Motor neuron (in vitro differentiated cells): Measurements from ENCODE around the gene BTF3L4. TPM values are rescaled to one million over a fixed set of nuclear protein-coding genes. Genes with fewer than 3 reads are reported as not detected.
"Not testable (repeated sequence)": the region's sequence is repeated elsewhere in the genome, so short reads cannot be mapped to it uniquely, and the experiment has no call there.

Experiments used
- ATAC-seq, 8 experiments: fragments of 200-7000 bp; cut with Tn5 transposase; replicated peaks in 6 of 8; 2 replicates each; pipeline ENCODE4 v1.8.0; 2021; ENCODE audit warnings: mild to moderate bottlenecking in 8 of 8, moderate library complexity in 8 of 8
- H3K27ac ChIP-seq, 2 donors: fragments of 250-450 bp; sonication (Bioruptor Pico); 2 replicates each; pipeline ENCODE4 v1.9.0; 2021; ENCODE audit warnings: antibody characterized with exemption in 2 of 2, mild to moderate bottlenecking in 2 of 2, moderate library complexity in 1 of 2
- H3K4me1 ChIP-seq, 2 donors: fragments of 250-450 bp; sonication (Bioruptor Pico); replicated peaks in 1 of 2; 2 replicates each; pipeline ENCODE4 v1.6.1; 2021; ENCODE audit warnings: antibody characterized with exemption in 2 of 2, mild to moderate bottlenecking in 2 of 2, moderate library complexity in 1 of 2
- H3K4me3 ChIP-seq, 5 donors: fragments of 250-450 bp; sonication (Bioruptor Pico); 2 replicates each; pipeline ENCODE4 v1.9.0; 2021; ENCODE audit warnings: antibody characterized with exemption in 5 of 5, mild to moderate bottlenecking in 5 of 5, moderate library complexity in 4 of 5
- WGBS, 10 experiments: fragments of 450-650 bp; shearing (Covaris generic); methylation state at CpG; one replicate each; pipeline ENCODE4 v1.0.0; 2022; 5-methylcytosine and 5-hydroxymethylcytosine counted together
- in situ Hi-C, 9 experiments: fragments of 400-800 bp; cut with MboI; loops; one replicate each; pipeline ENCODE4 v1.15.0; 2021; ENCODE audit warnings: low sequenced_read_pairs in 9 of 9, low pct_unique_long_range_greater_than_20kb in 2 of 9; ENCODE audit not compliant: unreplicated experiment in 9 of 9
- total RNA-seq, 8 experiments: library from RNA; unstranded; fragments of 300-600 nt; gene quantifications; 2 replicates each; pipeline versions ENCODE4 v1.2.3 to v1.2.4, GENCODE V29; 2022

Gene BTF3L4
- total RNA-seq, 8 experiments from 2014 or later, result 35.4 to 266 (median 173) TPM

- WGBS, 10 experiments, result 0 to 100% (median 89%) methylated on average over 1 to 5 of the region's 5 CpGs; no CpG with 5 or more reads in 2 of the 10 experiments
- Histone ChIP-seq H3K4me1 (peaks cover 5 to 9% of the 10 kb centered on the region in 2 donors), H3K4me3 (no peak overlapping the region), H3K27ac (no peak overlapping the region)
- no peak for ATAC-seq
- in situ Hi-C loops, result no loop called here
Measured at GRCh38 chr1:52037402-52037814, 18.7 kb upstream of the BTF3L4 start.

GRCh38 chr1:52037909-52038308, 18.2 kb upstream of the BTF3L4 start:
- peaks cover 5 to 9% of the 10 kb centered on the region in 2 donors for H3K4me1 ChIP-seq
- H3K4me3 ChIP-seq, result no peak overlapping the region
- WGBS, 10 experiments, result 60 to 100% (median 100%) methylated on average over 1 of the region's 1 CpG; no CpG with 5 or more reads in 4 of the 10 experiments
- in situ Hi-C loops, result no loop called here
- no peak overlapping the region for H3K27ac ChIP-seq
- no peak for ATAC-seq

- H3K27ac ChIP-seq, result no peak overlapping the region
- WGBS, 10 experiments, result 79 to 100% (median 96%) methylated on average over 3 to 4 of the region's 4 CpGs; no CpG with 5 or more reads in 1 of the 10 experiments
- in situ Hi-C loops, result no loop called here
- H3K4me1 ChIP-seq, result no peaks in the 10 kb centered on the region
- ATAC-seq, result no peak
- no peak overlapping the region for H3K4me3 ChIP-seq
Measured at GRCh38 chr1:52041551-52042185, 14.4 kb upstream of the BTF3L4 start.

DNA sequence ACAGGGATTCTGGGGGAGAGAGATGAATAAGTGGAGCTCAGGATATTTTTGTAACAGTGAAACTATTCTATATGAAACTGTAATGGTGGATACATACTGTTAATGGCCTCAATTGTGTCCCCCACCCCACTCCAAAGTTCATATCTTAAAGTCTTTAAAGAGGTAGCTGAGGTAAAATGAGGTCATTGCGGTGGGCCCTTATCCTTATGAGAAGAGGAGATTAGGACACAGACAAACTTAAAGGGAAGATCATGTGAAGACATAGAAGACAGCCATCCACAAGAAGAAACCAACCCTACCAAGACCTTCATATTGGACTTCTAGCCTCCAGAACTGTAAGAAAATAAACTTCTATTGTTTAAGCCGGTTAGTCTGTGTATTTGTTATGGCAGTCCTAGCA, 10.9 kb upstream of the BTF3L4 start:
- Histone ChIP-seq H3K4me3 (no peak overlapping the region), H3K4me1 (no peaks in the 10 kb centered on the region), H3K27ac (no peak overlapping the region)
- 79 to 100% (median 100%) methylated on average over 1 to 2 of the region's 2 CpGs for WGBS, 10 experiments
- in situ Hi-C loops, result no loop called here
- ATAC-seq, result no peak

DNA sequence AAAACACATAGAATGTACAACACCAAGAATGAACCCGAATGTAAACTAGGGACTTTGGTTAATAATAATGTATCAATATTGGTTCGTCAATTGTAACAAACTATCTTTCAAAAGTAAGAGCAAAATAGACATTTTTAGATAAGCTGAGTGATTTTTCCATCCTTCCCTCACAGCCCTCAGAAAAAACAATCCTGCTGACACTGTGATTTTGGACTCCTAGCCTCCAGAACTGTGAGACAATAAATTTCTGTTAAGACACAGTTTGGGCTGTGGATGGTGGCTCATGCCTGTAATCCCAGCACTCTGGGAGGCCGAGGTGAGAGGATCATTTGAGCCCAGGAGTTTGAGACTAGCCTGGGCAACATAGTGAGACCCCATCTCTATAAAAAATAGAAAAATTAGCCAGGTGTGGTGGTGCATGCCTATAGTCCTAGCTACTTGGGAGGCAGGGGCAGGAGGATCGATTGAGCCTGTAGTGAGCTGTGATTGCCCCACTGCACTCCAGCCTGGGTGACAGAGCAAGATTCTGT, 10.4 kb upstream of the BTF3L4 start:
- WGBS, 10 experiments, result 60 to 100% (median 92%) methylated on average over 1 to 4 of the region's 4 CpGs

DNA sequence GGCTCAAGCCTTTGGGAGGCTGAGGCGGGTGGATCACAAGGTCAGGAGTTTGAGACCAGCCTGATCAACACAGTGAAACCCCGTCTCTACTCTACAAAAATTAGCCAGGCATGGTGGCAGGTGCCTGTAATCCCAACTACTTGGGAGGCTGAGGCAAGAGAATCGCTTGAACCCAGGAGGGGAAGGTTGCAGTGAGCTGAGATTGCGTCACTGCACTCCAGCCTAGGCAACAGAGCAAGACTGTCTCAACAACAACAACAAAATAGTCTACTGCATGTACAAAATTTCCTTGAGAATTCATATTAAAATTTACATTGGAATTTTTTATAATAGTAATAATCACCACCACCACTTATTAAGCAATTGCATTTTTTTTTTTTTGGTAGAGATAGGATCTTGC, 6.8 kb upstream of the BTF3L4 start:
- H3K4me1 ChIP-seq, ATAC-seq, H3K27ac ChIP-seq, in situ Hi-C loops, H3K4me3 ChIP-seq: not testable (repeated sequence)
- 75 to 100% (median 100%) methylated on average over 1 to 4 of the region's 4 CpGs; no CpG with 5 or more reads in 3 of the 10 experiments for WGBS, 10 experiments

More for the DNA sequence above, 10.4 kb upstream of the BTF3L4 start:
- in situ Hi-C loops, H3K27ac ChIP-seq, H3K4me1 ChIP-seq, H3K4me3 ChIP-seq, ATAC-seq: not testable (repeated sequence)

DNA sequence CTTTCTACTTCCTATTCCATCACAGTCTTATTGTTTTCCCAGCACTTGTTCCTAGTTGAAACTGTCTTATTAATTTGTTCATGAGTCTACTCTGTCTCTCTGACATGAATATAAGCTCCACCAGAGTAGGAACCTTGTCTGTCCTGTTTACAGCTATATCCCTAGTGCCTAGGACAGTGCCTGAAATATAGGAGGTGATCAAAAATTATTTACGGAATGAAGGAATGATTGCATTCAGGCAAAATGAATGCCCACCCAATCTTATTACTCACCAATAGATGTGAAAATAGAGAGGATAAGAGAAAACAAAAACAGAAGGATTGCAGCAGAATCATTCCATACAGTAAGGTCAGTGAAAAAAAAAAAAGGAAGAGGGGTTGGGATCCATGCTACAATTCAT, 2.2 kb upstream of the BTF3L4 start:
- peak overlapping the region; percentile 89 to 99 (median 91) for H3K4me3 ChIP-seq
- no peak overlapping the region for H3K27ac ChIP-seq
- peaks cover 22 to 24% of the 10 kb centered on the region in 2 donors for H3K4me1 ChIP-seq
- 57 to 100% (median 86%) methylated on average over 1 of the region's 1 CpG; no CpG with 5 or more reads in 2 of the 10 experiments for WGBS, 10 experiments
- in situ Hi-C loops, result no loop called here
- ATAC-seq, result no peak

DNA sequence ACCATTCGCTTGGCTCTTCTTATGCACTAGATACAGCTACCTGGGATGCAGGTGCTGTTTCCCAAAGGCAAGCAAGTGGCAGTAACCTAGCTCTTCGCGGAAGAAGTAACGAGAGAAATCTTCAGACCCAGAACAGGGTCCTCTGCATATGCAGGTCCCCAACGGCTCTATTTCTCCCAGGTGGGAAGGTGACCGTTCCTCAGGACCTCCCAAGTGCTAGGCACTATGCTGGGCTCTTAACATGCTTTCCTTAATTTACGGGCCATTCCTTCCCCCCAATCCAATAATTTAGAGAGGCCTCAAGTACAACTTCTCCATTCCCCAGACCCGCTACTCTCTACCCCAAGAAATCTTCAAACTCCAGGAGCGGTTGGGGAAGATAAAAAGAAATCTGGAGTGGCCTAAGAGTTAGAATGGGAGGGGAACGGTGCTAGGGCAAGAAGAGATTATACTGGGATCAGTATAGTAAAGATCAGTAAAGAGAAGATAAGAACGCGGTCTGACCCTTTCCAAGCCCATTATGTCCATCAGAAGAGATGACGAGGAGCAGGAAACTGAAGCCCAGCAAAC, 1.5 kb upstream of the BTF3L4 start:
- H3K27ac ChIP-seq, result peak overlapping the region; percentile 95 to 96
- in situ Hi-C loops, result no loop called here
- WGBS, 10 experiments, result 0 to 17% (median 1%) methylated on average over 1 to 12 of the region's 13 CpGs; no CpG with 5 or more reads in 2 of the 10 experiments
- peak overlapping the region; percentile 89 to 99 (median 91) for H3K4me3 ChIP-seq
- peak in 3 of 8 experiments; percentile 6 to 13 (median 9) for ATAC-seq
- peaks cover 26 to 27% of the 10 kb centered on the region in 2 donors for H3K4me1 ChIP-seq

- WGBS, 10 experiments, result 0 to 17% (median 0%) methylated on average over 1 to 33 of the region's 45 CpGs; no CpG with 5 or more reads in 1 of the 10 experiments
- peak within 1 kb of the TSS; percentile 89 to 99 (median 91) for H3K4me3 ChIP-seq
- H3K4me1 ChIP-seq, result peaks cover 26 to 27% of the 10 kb centered on the region in 2 donors
- peak within 1 kb of the TSS; percentile 95 to 96 for H3K27ac ChIP-seq
- ATAC-seq, result peak; percentile 76 to 85 (median 82)
- in situ Hi-C loops, result no loop called here
Measured at GRCh38 chr1:52055066-52055865, 829 bp upstream of the BTF3L4 start, which contains the start of gene TXNDC12. Gene TXNDC12 (minus strand): TSS chr1:52055191. CDS start chr1:52055096, 95 bp downstream.

DNA sequence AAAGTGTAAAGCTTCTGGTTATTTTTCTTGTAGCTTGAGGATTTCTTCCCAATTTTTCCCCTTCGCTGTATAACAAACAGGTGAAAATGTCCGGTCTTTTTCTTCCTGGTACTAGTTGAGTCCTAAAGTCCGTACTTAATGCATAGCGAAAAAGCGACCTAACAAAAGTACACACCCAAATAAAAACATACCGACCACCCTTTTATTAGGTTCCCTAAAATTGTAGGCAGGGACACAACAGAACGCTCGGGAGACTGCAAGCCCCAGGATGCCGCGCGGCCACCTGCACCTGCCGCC, 281 bp upstream of the BTF3L4 start:
- H3K4me3 ChIP-seq, result peak overlapping the region; percentile 89 to 99 (median 91)
- peak overlapping the region; percentile 95 to 96 for H3K27ac ChIP-seq
- in situ Hi-C loops, result no loop called here
- WGBS, 10 experiments, result 0 to 8% (median 2%) methylated on average over 2 to 12 of the region's 12 CpGs; no CpG with 5 or more reads in 3 of the 10 experiments
- no peak for ATAC-seq
- H3K4me1 ChIP-seq, result peaks cover 26 to 27% of the 10 kb centered on the region in 2 donors

DNA sequence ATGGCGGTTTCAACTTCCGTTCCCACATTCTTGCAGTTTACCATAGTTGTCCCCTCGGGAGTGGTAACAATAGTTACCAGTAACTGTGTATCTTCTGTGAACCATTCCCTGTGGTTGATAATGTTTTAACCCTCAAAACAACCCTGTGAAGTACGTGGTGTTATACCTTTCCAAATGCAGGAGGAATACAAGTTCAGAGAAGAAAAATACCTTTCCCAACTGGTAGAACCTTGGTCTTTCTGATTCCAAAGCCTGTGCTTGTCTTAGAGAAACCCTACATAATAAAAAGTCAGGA, 789 bp downstream of the BTF3L4 start:
- Histone ChIP-seq H3K27ac (peak overlapping the region; percentile 94 to 96), H3K4me3 (peak overlapping the region; percentile 89 to 99 (median 91)), H3K4me1 (peaks cover 26 to 27% of the 10 kb centered on the region in 2 donors)
- 0 to 17% (median 1%) methylated on average over 1 to 4 of the region's 4 CpGs; no CpG with 5 or more reads in 4 of the 10 experiments for WGBS, 10 experiments
- in situ Hi-C loops, result no loop called here
- ATAC-seq, result no peak

- H3K27ac ChIP-seq, result peak overlapping the region in 1 of 2 donors; percentile 96
- H3K4me3 ChIP-seq, result peak overlapping the region; percentile 89 to 99 (median 91)
- no peak for ATAC-seq
- WGBS, 10 experiments, result 0 to 38% (median 14%) methylated on average over 1 of the region's 1 CpG; no CpG with 5 or more reads in 3 of the 10 experiments
- H3K4me1 ChIP-seq, result peaks cover 26 to 27% of the 10 kb centered on the region in 2 donors
- in situ Hi-C loops, result no loop called here
Measured at GRCh38 chr1:52057255-52057654, 1.2 kb downstream of the BTF3L4 start.
